Measurements from ENCODE around the gene SERPINB10.

DNA sequence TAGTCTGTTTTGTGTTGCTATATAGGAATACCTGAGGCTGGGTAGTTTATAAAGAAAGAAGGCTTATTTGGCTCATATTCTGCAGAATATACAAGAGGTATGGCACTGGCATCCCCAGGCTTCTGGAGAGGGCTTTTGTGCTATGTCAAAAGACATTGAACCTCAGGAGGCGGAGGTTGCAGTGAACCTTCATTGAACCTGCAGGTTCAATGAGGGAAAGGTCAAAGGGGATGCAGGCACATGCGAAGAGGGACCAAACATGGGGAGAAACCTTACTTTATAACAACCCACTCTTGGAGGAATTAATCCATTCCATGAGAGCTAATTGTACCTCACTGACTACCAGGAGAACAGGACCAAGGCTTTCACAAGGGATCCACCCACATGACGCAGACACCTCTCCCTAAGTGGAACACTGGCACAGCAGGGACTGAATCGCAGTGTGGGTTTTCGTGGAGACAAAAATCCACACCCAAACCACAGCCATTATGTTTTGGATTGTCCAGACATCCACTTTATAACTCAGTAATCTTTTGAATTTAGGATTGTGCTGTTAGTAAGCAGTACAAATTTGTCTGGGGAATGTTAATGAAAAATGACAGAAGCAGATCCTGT is 58.1 kb downstream of the SERPINB10 start:
- TF ChIP-seq EZH2phosphoT487 (IDR thresholded peaks at IDR 0.05; ENCODE audit: low read length) (no peak), EZH2 (optimal IDR thresholded peaks at IDR 0.05; ENCODE audit: low read depth, low read length) (no peak)
- TF ChIP-seq, protein P1, sequence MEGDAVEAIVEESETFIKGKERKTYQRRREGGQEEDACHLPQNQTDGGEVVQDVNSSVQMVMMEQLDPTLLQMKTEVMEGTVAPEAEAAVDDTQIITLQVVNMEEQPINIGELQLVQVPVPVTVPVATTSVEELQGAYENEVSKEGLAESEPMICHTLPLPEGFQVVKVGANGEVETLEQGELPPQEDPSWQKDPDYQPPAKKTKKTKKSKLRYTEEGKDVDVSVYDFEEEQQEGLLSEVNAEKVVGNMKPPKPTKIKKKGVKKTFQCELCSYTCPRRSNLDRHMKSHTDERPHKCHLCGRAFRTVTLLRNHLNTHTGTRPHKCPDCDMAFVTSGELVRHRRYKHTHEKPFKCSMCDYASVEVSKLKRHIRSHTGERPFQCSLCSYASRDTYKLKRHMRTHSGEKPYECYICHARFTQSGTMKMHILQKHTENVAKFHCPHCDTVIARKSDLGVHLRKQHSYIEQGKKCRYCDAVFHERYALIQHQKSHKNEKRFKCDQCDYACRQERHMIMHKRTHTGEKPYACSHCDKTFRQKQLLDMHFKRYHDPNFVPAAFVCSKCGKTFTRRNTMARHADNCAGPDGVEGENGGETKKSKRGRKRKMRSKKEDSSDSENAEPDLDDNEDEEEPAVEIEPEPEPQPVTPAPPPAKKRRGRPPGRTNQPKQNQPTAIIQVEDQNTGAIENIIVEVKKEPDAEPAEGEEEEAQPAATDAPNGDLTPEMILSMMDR (IDR thresholded peaks at IDR 0.05; ENCODE audit: low read length) = no peak
